Activated T-cell treated with anti-CD3 and anti-CD28 coated beads, Interleukin-2, amount 50 U/mL, for 24 hours (primary cell): ENCODE measurements around the gene LFNG.

ENCODE experiments used
- DNase-seq: peaks from one replicate; pipeline ENCODE4 v3.0.0-alpha.2; 2020
- H3K27ac Mint-ChIP-seq: 2 replicates; pipeline ENCODE4 v1.8.0; 2020; ENCODE audit warnings: mild to moderate bottlenecking, mixed read lengths
- H3K27me3 Mint-ChIP-seq: 2 replicates; pipeline ENCODE4 v1.8.0; 2020; ENCODE audit warnings: mixed read lengths
- H3K36me3 Mint-ChIP-seq: 2 replicates; pipeline ENCODE4 v1.8.0; 2020; ENCODE audit warnings: low read depth, mixed read lengths
- H3K4me1 Mint-ChIP-seq: 2 replicates; pipeline ENCODE4 v1.8.0; 2020; ENCODE audit warnings: low read depth, mixed read lengths
- H3K4me3 Mint-ChIP-seq: 2 replicates; pipeline ENCODE4 v1.8.0; 2020; ENCODE audit warnings: mild to moderate bottlenecking, moderate library complexity, mixed read lengths
- H3K9me3 Mint-ChIP-seq: 2 replicates; pipeline ENCODE4 v1.8.0; 2020; ENCODE audit warnings: mixed read lengths

LFNG gene

DNA sequence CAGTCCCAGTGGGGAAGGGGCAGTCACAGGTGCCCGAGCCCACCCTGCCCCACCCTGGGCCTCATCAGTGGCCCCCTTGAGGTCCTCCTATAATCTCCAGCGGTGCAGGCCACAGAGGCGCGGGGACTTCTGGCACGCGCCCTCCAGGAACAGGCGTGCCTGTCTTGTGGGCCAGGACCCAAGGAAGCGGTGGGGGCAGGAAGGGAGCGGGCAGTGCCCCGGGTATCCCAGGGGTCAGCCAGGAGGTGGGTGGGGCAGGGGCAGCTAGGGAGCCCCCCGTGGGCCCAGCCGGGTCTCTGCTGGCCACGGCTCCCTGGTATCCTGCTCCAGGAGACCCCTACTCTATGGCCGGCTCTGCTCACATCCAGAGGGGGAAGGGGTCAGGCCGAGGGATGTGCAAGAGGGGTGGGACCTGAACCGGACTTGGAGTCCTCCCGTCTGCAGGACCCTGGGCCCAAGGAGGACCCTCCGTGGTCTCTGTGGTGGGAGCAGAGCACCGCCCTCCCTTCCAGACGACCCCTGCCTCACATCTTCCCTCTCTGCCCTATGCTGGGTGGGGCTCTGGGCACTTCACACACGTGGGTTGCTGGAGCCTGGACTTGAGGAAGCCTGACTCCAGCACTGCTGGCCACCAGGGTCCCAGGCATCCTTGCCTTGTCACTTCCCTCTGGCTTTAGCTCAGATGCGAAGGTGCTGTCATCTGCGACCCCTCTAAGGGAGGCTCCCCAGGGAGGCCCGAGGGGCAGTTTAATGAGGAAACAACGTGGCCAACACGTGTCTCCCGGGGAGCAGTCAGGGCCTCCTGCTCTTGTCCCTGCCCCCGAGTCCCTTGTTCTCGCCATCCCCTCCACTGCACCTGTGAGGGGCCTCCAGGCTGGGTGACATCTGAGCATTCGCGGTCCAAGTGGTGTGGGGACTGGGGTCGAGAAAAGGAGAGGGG lies 25.1 kb upstream of the LFNG start:
- Mint-ChIP-seq H3K4me1 (peaks cover 2% of the 10 kb centered on the region), H3K36me3 (no peaks in the 10 kb centered on the region), H3K27ac (no peak overlapping the region), H3K9me3 (no peaks in the 10 kb centered on the region), H3K27me3 (peaks cover 9% of the 10 kb centered on the region), H3K4me3 (no peak overlapping the region)
- no peak for DNase-seq

- Mint-ChIP-seq H3K36me3 (no peaks in the 10 kb centered on the region), H3K4me1 (peaks cover 2% of the 10 kb centered on the region), H3K27me3 (peaks cover 9% of the 10 kb centered on the region), H3K27ac (no peak overlapping the region), H3K9me3 (no peaks in the 10 kb centered on the region), H3K4me3 (no peak overlapping the region)
- no peak for DNase-seq
These were observed 23.9 kb upstream of the LFNG start for GRCh38 chr7:2495418-2496299.

DNA sequence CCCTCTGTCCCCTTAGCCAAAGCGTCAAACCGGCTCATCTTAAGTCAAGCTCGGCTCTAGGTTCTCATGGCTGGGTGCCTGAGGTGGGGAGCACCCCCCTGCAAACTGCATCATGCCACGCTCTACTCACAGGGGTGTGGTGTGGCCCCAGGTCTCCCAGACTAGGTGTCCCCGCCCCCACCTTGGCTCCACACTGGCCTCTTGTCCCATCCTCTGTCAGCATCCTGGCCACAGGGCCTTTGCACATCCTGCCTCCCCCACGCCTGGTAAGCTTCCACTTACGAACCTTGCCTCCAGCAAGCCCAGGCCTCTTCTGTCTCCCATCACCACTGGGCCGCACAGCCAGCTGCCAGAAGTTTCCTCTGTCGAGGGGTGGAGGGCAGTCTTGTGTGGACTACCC lies 23.2 kb upstream of the LFNG start:
- no peaks in the 10 kb centered on the region for H3K36me3 Mint-ChIP-seq

GRCh38 chr7:2497065-2497464 lies 22.5 kb upstream of the LFNG start:
- Mint-ChIP-seq H3K27me3 (peaks cover 9% of the 10 kb centered on the region), H3K27ac (no peak overlapping the region), H3K36me3 (no peaks in the 10 kb centered on the region), H3K4me1 (peaks cover 2% of the 10 kb centered on the region), H3K4me3 (no peak overlapping the region), H3K9me3 (no peaks in the 10 kb centered on the region)
- no peak for DNase-seq

More for the DNA sequence above, 23.2 kb upstream of the LFNG start:
- Mint-ChIP-seq H3K4me3 (no peak overlapping the region), H3K9me3 (no peaks in the 10 kb centered on the region), H3K27me3 (peaks cover 9% of the 10 kb centered on the region), H3K4me1 (peaks cover 2% of the 10 kb centered on the region), H3K27ac (no peak overlapping the region)
- DNase-seq, result no peak

GRCh38 chr7:2497500-2498336 lies 21.9 kb upstream of the LFNG start:
- H3K4me3 Mint-ChIP-seq, result no peak overlapping the region
- peaks cover 9% of the 10 kb centered on the region for H3K27me3 Mint-ChIP-seq
- H3K36me3 Mint-ChIP-seq, result no peaks in the 10 kb centered on the region
- H3K27ac Mint-ChIP-seq, result no peak overlapping the region
- DNase-seq, result no peak
- H3K4me1 Mint-ChIP-seq, result peaks cover 2% of the 10 kb centered on the region
- no peaks in the 10 kb centered on the region for H3K9me3 Mint-ChIP-seq

- H3K36me3 Mint-ChIP-seq, result no peaks in the 10 kb centered on the region
- H3K4me1 Mint-ChIP-seq, result peaks cover 2% of the 10 kb centered on the region
- H3K4me3 Mint-ChIP-seq, result no peak overlapping the region
- H3K9me3 Mint-ChIP-seq, result no peaks in the 10 kb centered on the region
- no peak for DNase-seq
- peaks cover 9% of the 10 kb centered on the region for H3K27me3 Mint-ChIP-seq
- H3K27ac Mint-ChIP-seq, result no peak overlapping the region
These were observed 20.9 kb upstream of the LFNG start for GRCh38 chr7:2498708-2499107.

DNA sequence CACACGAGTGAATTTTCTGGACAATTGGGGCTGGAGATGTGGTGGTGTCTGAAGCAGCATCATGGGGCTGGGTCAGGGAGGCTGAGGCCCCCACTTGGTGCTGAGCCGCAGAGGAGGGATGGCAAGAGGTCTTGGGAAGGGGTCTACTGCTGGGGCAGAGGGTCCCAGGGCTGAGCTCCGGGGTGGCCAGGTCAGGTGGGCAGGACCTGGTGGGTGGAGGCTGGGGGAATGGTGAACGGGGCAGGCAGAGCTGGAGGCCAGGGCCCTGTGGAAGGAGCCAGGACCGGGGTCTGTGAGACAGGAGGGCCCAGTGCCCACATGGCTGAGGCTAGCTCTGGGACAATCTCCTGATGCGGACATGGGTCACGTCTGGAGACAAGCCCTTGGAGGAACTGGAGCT lies 20.4 kb upstream of the LFNG start:
- H3K36me3 Mint-ChIP-seq, result no peaks in the 10 kb centered on the region
- no peak overlapping the region for H3K27ac Mint-ChIP-seq
- peaks cover 9% of the 10 kb centered on the region for H3K27me3 Mint-ChIP-seq
- no peak for DNase-seq
- H3K4me1 Mint-ChIP-seq, result peaks cover 2% of the 10 kb centered on the region
- H3K4me3 Mint-ChIP-seq, result no peak overlapping the region
- no peaks in the 10 kb centered on the region for H3K9me3 Mint-ChIP-seq

DNA sequence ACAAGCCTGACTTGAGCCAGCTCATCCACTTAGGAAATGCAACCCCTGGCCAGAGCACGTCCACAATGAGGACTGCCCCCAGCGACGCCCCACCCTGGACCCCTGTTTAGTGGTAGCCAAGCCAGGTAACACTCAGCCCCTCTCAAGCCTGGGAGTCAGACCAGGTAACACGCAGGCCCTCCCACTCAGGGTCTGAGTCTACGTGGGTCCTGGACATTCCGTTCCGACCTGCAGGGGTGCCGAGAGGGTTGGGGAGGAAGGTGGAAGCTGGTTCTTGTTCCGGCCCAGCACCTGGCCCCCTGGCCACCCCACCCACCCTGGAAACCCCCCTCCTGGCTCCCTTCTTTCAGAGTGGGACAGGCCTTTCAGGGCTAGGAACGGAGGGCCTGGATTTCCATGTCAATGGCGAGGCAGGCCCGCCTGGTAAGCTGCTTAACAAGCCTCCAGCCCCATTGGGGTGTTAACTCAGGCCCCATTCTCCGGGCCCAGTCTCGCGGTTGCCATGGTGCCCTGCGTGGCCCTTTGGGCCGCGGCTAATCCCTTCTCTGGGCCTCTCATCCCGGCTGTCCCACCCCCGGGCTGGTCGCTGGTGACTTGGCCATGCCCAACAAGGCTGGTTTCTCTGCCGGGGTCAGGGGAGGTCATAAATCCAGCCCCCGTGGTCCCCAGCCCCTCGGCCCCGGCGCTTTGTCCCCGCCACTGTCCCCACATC lies 19.7 kb upstream of the LFNG start:
- Mint-ChIP-seq H3K9me3 (no peaks in the 10 kb centered on the region), H3K4me1 (peaks cover 2% of the 10 kb centered on the region), H3K27me3 (peaks cover 9% of the 10 kb centered on the region), H3K4me3 (no peak overlapping the region), H3K36me3 (no peaks in the 10 kb centered on the region), H3K27ac (no peak overlapping the region)
- no peak for DNase-seq

GRCh38 chr7:2500701-2501100 lies 18.9 kb upstream of the LFNG start:
- Mint-ChIP-seq H3K4me1 (peaks cover 2% of the 10 kb centered on the region), H3K9me3 (no peaks in the 10 kb centered on the region), H3K36me3 (no peaks in the 10 kb centered on the region), H3K4me3 (no peak overlapping the region), H3K27me3 (peaks cover 9% of the 10 kb centered on the region), H3K27ac (no peak overlapping the region)
- no peak for DNase-seq

DNA sequence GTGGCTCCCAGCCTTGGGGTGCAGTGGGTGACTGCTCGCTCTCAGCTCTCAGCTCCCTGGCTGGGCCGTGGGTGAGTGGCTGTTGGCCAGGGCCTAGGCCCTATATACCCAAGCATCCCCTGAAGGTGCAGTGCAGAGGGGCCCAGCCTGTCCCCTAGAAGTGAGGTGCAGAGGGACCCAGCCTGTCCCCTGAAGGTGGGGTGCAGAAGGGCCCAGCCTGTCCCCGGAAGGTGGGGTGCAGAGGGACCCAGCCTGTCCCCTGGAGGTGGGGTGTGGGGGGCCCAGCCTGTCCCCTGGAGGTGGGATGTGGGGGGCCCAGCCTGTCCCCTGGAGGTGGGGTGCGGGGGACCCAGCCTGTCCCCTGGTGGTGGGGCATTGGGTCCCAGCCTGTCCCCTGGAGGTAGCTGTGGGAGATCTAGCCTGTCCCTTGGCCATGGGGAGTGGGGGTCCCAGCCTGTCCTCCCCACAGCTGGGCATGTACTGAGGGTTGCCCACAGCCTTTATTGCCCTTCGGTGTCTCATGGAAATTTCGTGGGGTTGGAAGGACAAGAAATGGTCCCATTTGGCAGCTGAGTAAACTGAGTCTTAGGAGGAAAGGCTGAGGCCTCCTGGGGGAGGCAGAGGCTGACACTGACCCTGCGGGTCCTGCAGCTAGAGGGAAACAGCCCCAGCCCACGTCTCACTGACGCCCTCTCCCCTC lies 17.5 kb upstream of the LFNG start:
- no peak overlapping the region for H3K27ac Mint-ChIP-seq
- no peaks in the 10 kb centered on the region for H3K9me3 Mint-ChIP-seq
- no peak overlapping the region for H3K4me3 Mint-ChIP-seq
- DNase-seq, result no peak
- H3K36me3 Mint-ChIP-seq, result no peaks in the 10 kb centered on the region
- H3K27me3 Mint-ChIP-seq, result peaks cover 5% of the 10 kb centered on the region
- H3K4me1 Mint-ChIP-seq, result peaks cover 2% of the 10 kb centered on the region

DNA sequence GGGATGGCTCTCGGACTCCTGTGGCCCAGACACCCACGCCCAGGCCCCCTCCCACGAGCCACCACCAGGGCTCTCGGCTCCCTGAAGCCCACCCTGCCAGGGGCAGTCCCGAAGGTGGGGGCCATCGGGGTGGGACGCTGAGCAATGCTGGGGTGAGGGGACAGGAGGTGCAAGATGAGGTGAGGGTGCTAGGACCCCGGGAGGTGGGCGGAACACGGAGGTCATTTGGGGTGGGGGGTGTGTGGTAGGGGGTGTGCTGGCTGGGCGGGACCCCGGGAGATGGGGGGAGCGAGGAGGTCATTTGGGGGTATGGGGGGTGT lies 17.0 kb upstream of the LFNG start:
- Mint-ChIP-seq H3K27me3 (peaks cover under 1% of the 10 kb centered on the region), H3K4me3 (no peak overlapping the region), H3K36me3 (no peaks in the 10 kb centered on the region), H3K9me3 (no peaks in the 10 kb centered on the region), H3K4me1 (peaks cover under 1% of the 10 kb centered on the region), H3K27ac (no peak overlapping the region)
- no peak for DNase-seq

- no peaks in the 10 kb centered on the region for H3K9me3 Mint-ChIP-seq
These were observed 16.3 kb upstream of the LFNG start for GRCh38 chr7:2503056-2503941.

More at GRCh38 chr7:2503056-2503941, 16.3 kb upstream of the LFNG start:
- DNase-seq, result no peak
- Mint-ChIP-seq H3K27me3 (no peaks in the 10 kb centered on the region), H3K4me1 (peaks cover 6% of the 10 kb centered on the region), H3K4me3 (no peak overlapping the region), H3K27ac (no peak overlapping the region), H3K36me3 (no peaks in the 10 kb centered on the region)
